ENCODE data around the gene FREM1.

- TF ChIP-seq HDAC6 (IDR thresholded peaks at IDR 0.05; ENCODE audit: unreplicated experiment) (no peak), POLR2AphosphoS5 (IDR thresholded peaks at IDR 0.05; ENCODE audit: low read length) (no peak), SRF (IDR thresholded peaks at IDR 0.05; ENCODE audit: low read depth in 2 of 2, low read length in 2 of 2) (no peak), NRF1 (conservative IDR thresholded peaks at IDR 0.05; ENCODE audit: low read depth, low read length) (no peak), CTCF (IDR thresholded peaks at IDR 0.05 in 2 of 3, conservative IDR thresholded peaks at IDR 0.05 in 1 of 3; ENCODE audit: control insufficient read depth in 2 of 3, extremely low read depth in 1 of 3, insufficient read depth in 1 of 3, low read depth in 3 of 3, low read length in 3 of 3) (no peak), RAD51 (IDR thresholded peaks at IDR 0.05) (no peak), POLR2A (IDR thresholded peaks at IDR 0.05; ENCODE audit: low read depth, low read length) (no peak), SMAD1 (IDR thresholded peaks at IDR 0.05; ENCODE audit: low read depth, partially characterized antibody) (no peak), FOXM1 (IDR thresholded peaks at IDR 0.05; ENCODE audit: low read depth, low read length) (no peak), SREBF1 (IDR thresholded peaks at IDR 0.05; ENCODE audit: low read length) (no peak), ZNF274 (IDR thresholded peaks at IDR 0.05; ENCODE audit: insufficient read depth, insufficient read length) (no peak), CBFB (IDR thresholded peaks at IDR 0.05; ENCODE audit: low read depth) (no peak)
- TF ChIP-seq, protein P1, sequence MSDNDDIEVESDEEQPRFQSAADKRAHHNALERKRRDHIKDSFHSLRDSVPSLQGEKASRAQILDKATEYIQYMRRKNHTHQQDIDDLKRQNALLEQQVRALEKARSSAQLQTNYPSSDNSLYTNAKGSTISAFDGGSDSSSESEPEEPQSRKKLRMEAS (IDR thresholded peaks at IDR 0.05; ENCODE audit: low read depth, low read length), result no peak
- TF ChIP-seq, protein P2, sequence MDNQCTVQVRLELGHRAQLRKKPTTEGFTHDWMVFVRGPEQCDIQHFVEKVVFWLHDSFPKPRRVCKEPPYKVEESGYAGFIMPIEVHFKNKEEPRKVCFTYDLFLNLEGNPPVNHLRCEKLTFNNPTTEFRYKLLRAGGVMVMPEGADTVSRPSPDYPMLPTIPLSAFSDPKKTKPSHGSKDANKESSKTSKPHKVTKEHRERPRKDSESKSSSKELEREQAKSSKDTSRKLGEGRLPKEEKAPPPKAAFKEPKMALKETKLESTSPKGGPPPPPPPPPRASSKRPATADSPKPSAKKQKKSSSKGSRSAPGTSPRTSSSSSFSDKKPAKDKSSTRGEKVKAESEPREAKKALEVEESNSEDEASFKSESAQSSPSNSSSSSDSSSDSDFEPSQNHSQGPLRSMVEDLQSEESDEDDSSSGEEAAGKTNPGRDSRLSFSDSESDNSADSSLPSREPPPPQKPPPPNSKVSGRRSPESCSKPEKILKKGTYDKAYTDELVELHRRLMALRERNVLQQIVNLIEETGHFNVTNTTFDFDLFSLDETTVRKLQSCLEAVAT (IDR thresholded peaks at IDR 0.05), result no peak
These were observed 10.4 kb downstream of the FREM1 start for GRCh38 chr9:14899815-14900193.
